Tibial nerve (tissue), 4 donors: ENCODE data around the gene SNX21. TPM values are rescaled to one million over a fixed set of nuclear protein-coding genes. Genes with fewer than 3 reads are reported as not detected.

Experiments used
- DNase-seq, 2 donors: peaks; one replicate each; pipeline ENCODE4 v3.0.0-alpha.2; 2019; ENCODE audit warnings: low spot score in 2 of 2
- H3K27ac ChIP-seq, 4 donors: fragments of 200-600 bp; sonication (generic) in 3 of 4; one replicate each; pipeline ENCODE4 v1.5.1; 2017 to 2019; ENCODE audit warnings: mild to moderate bottlenecking in 1 of 4
- H3K27me3 ChIP-seq, 2 donors: fragments of 200-600 bp; sonication (generic) in 1 of 2; one replicate each; pipeline versions ENCODE4 v1.5.1 to v1.6.0; 2017 to 2019
- H3K36me3 ChIP-seq, 3 donors: fragments of 200-600 bp; sonication (generic); one replicate each; pipeline ENCODE4 v1.5.1; 2018 to 2019
- H3K4me1 ChIP-seq, 4 donors: fragments of 200-600 bp; sonication (generic) in 3 of 4; one replicate each; pipeline ENCODE4 v1.5.1; 2017 to 2019
- H3K4me3 ChIP-seq, 4 donors: fragments of 200-600 bp; sonication (generic) in 3 of 4; one replicate each; pipeline ENCODE4 v1.5.1; 2017 to 2019; ENCODE audit warnings: mild to moderate bottlenecking in 1 of 4, moderate library complexity in 1 of 4
- H3K9me3 ChIP-seq, 4 donors: fragments of 200-600 bp; sonication (generic) in 3 of 4; one replicate each; pipeline ENCODE4 v1.5.1; 2017 to 2019
- EP300 ChIP-seq, 2 donors: sonication (generic); formaldehyde crosslinking; IDR thresholded peaks; one replicate each; pipeline ENCODE4 v1.6.1; 2017; ENCODE audit warnings: antibody characterized with exemption in 2 of 2, mild to moderate bottlenecking in 1 of 2
- POLR2A ChIP-seq, 2 donors: fragments of 450-650 bp; IDR thresholded peaks; one replicate each; pipeline ENCODE4 v1.6.1; 2017; ENCODE audit warnings: antibody characterized with exemption in 2 of 2, mild to moderate bottlenecking in 2 of 2, moderate library complexity in 2 of 2
- WGBS, 2 donors: methylation state at CpG; one replicate each; pipeline ENCODE4 v1.1.5; 2018; 5-methylcytosine and 5-hydroxymethylcytosine counted together
- total RNA-seq, 4 donors: library from RNA; depleted of rRNA; stranded (reverse); fragments of >200 nt; gene quantifications; one replicate each; pipeline ENCODE4 v1.1.0, GENCODE V29; 2016
- TF ChIP-seq, protein P1 (sequence below), 5 experiments: fragments of 200-600 bp in 3 of 5; fragments of 450-650 bp in 2 of 5; sonication (generic) in 3 of 5; IDR thresholded peaks; one replicate each; pipeline ENCODE4 v1.5.1; 2016 to 2019; ENCODE audit warnings: antibody characterized with exemption in 5 of 5, mild to moderate bottlenecking in 3 of 5, moderate library complexity in 2 of 5

The SNX21 gene
- total RNA-seq, 4 donors from 2014 or later = 177 to 389 (median 240) TPM

DNA sequence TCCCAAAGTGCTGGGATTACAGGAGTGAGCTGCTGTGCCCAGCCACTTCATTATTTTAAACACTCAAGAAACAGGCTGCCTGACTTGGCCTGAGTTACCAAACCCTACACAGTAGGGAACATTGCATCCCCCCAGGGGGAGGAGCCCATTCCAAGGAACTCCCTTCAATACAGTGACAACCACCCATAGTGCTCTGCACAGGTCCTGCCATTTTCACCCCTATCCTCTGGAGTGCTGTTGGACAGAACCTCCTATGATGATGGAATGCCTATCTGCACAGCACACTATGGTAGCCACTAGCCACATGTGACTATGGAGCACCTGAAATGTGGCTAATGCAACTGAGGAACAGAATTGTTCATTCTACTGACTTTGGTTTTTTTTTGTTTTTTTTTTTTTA, 11.9 kb downstream of the SNX21 start:
- Histone ChIP-seq H3K36me3 (peaks cover 0 to 94% (median 21%) of the 10 kb centered on the region in 3 donors), H3K27ac (no peak overlapping the region), H3K4me1 (peaks cover 0 to 29% (median 0%) of the 10 kb centered on the region in 4 donors), H3K9me3 (no peaks in the 10 kb centered on the region), H3K27me3 (no peaks in the 10 kb centered on the region), H3K4me3 (no peak overlapping the region)
- TF ChIP-seq, protein P1, sequence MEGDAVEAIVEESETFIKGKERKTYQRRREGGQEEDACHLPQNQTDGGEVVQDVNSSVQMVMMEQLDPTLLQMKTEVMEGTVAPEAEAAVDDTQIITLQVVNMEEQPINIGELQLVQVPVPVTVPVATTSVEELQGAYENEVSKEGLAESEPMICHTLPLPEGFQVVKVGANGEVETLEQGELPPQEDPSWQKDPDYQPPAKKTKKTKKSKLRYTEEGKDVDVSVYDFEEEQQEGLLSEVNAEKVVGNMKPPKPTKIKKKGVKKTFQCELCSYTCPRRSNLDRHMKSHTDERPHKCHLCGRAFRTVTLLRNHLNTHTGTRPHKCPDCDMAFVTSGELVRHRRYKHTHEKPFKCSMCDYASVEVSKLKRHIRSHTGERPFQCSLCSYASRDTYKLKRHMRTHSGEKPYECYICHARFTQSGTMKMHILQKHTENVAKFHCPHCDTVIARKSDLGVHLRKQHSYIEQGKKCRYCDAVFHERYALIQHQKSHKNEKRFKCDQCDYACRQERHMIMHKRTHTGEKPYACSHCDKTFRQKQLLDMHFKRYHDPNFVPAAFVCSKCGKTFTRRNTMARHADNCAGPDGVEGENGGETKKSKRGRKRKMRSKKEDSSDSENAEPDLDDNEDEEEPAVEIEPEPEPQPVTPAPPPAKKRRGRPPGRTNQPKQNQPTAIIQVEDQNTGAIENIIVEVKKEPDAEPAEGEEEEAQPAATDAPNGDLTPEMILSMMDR (IDR thresholded peaks at IDR 0.05) = no peak
- no peak for TF ChIP-seq POLR2A (IDR thresholded peaks at IDR 0.05)
- no peak for TF ChIP-seq EP300 (IDR thresholded peaks at IDR 0.05)
- no peak for DNase-seq

DNA sequence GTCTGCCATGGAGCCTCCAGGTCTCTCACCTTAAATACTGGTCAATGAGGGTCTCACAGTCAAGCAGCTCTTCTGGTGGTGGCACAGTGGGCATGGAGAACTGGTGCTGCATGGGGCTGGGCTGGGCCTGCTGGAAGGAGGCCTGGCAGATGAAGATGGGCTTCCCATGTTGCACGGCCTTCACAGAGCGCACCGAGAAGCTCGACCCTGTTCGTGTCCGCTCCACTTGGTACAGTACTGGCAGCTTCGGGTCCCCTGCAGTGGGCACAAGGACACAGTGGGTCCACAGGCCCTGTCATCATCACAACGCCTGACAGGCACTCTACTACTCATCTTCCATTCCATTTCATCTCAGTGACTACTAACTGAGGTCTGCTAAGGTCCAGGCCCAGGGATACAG, 14.8 kb downstream of the SNX21 start:
- Histone ChIP-seq H3K27ac (no peak overlapping the region), H3K4me1 (peaks cover 0 to 18% (median 0%) of the 10 kb centered on the region in 4 donors), H3K27me3 (no peaks in the 10 kb centered on the region), H3K9me3 (no peaks in the 10 kb centered on the region), H3K36me3 (peaks cover 0 to 93% (median 16%) of the 10 kb centered on the region in 3 donors), H3K4me3 (no peak overlapping the region)
- TF ChIP-seq EP300 (IDR thresholded peaks at IDR 0.05) (no peak), POLR2A (IDR thresholded peaks at IDR 0.05) (no peak)
- TF ChIP-seq, protein P1 (IDR thresholded peaks at IDR 0.05) = no peak
- DNase-seq = no peak
- 92 to 96% methylated on average over 8 of the region's 8 CpGs for WGBS, 2 donors

DNA sequence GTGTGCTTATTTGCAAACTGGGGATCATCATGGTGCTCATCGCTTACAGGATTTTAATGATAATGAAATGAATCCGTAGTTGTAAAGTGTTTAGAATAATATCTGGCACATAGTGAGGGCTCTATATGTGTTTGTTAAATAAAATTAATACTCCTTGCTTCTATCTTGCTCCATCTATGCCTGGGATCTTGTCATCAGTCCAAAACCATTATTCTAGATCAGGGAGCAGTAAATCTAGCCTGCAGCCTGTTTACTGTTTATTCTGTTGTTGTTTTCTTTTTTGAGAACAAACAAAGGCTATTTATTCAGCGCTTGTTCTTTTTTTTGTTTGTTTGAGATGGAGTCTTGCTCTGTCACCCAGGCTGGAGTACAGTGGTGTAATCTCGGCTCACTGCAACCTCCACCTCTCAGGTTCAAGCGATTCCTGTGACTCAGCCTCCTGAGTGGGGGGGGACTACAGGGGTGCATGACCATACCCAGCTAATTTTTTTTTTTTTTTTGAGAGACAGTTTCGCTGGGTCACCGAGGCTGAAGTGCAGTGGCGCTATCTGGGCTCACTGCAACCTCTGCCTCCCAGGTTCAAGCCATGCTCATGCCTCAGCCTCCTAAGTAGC, 15.5 kb downstream of the SNX21 start:
- no peaks in the 10 kb centered on the region for H3K9me3 ChIP-seq
- no peak overlapping the region for H3K27ac ChIP-seq
- WGBS, 2 donors = 88 to 93% methylated on average over 8 of the region's 8 CpGs
- H3K36me3 ChIP-seq = peaks cover 0 to 93% (median 14%) of the 10 kb centered on the region in 3 donors
- TF ChIP-seq EP300 (IDR thresholded peaks at IDR 0.05) = no peak
- TF ChIP-seq, protein P1 (IDR thresholded peaks at IDR 0.05) = no peak
- no peak for TF ChIP-seq POLR2A (IDR thresholded peaks at IDR 0.05)
- no peak overlapping the region for H3K4me3 ChIP-seq
- H3K27me3 ChIP-seq = no peaks in the 10 kb centered on the region
- DNase-seq = no peak
- H3K4me1 ChIP-seq = peaks cover 0 to 16% (median 0%) of the 10 kb centered on the region in 4 donors

DNA sequence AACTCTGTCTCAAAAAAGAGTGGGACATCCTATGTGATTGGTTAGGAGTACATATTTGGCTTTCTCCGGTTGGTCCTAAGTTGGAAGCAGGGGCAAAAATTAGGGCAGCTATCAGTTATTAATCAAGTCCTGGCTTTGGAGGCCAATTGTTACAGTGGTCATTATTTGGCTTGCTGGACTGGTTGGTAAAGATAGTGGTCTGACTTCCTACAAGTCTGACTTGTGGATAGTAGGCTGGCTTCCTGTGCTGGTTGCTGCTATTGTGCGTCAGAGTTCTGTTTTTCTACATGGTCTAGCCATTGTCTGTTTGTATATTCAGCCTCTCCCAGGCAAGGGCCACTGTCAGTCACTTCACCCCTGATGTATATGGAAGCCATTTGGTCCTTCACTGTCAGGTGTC, 16.6 kb downstream of the SNX21 start:
- DNase-seq = no peak
- Histone ChIP-seq H3K36me3 (peaks cover 0 to 93% (median 10%) of the 10 kb centered on the region in 3 donors), H3K27me3 (no peaks in the 10 kb centered on the region), H3K4me1 (peaks cover 0 to 26% (median 5%) of the 10 kb centered on the region in 4 donors), H3K27ac (no peak overlapping the region), H3K9me3 (no peaks in the 10 kb centered on the region), H3K4me3 (no peak overlapping the region)
- TF ChIP-seq POLR2A (IDR thresholded peaks at IDR 0.05) (no peak), EP300 (IDR thresholded peaks at IDR 0.05) (no peak)
- TF ChIP-seq, protein P1 (IDR thresholded peaks at IDR 0.05) = no peak
- 88 to 95% methylated on average over 2 of the region's 2 CpGs for WGBS, 2 donors

DNA sequence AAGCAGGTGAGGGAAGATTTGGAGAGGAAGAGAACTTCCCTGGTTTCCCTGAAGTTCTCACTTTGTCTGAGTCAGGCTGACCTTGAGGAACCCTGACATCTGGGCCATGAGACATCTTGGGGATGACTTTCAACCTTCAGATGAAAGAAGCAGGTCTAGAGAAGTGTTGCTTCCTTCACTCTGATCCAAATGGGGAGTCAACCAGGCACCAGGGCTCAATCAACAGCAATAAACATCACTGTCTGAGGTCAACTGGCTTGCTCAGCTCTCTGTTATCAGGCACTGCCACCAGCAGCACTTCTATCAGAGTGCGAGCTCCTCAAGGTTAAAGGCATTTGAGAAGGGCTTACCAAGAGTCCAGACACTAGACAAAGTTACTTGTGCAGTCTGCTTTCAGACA, 17.3 kb downstream of the SNX21 start:
- TF ChIP-seq POLR2A (IDR thresholded peaks at IDR 0.05) (no peak), EP300 (IDR thresholded peaks at IDR 0.05) (no peak)
- TF ChIP-seq, protein P1 (IDR thresholded peaks at IDR 0.05) = no peak
- H3K4me3 ChIP-seq = no peak overlapping the region
- no peak for DNase-seq
- 88 to 100% methylated on average over 1 of the region's 1 CpG for WGBS, 2 donors
- H3K27ac ChIP-seq = no peak overlapping the region
- no peaks in the 10 kb centered on the region for H3K9me3 ChIP-seq
- H3K36me3 ChIP-seq = peaks cover 0 to 86% (median 10%) of the 10 kb centered on the region in 3 donors
- H3K4me1 ChIP-seq = peaks cover 0 to 33% (median 10%) of the 10 kb centered on the region in 4 donors
- H3K27me3 ChIP-seq = no peaks in the 10 kb centered on the region
